ENCODE measurements around the gene MAZ. TPM values are rescaled to one million over a fixed set of nuclear protein-coding genes. Genes with fewer than 3 reads are reported as not detected.

Gene MAZ
- total and polyA plus RNA-seq, 2 of the 8 experiments (the other 6 are each of a cell fraction or from before 2014, with no cell fraction given) = 219 to 380 TPM

DNA sequence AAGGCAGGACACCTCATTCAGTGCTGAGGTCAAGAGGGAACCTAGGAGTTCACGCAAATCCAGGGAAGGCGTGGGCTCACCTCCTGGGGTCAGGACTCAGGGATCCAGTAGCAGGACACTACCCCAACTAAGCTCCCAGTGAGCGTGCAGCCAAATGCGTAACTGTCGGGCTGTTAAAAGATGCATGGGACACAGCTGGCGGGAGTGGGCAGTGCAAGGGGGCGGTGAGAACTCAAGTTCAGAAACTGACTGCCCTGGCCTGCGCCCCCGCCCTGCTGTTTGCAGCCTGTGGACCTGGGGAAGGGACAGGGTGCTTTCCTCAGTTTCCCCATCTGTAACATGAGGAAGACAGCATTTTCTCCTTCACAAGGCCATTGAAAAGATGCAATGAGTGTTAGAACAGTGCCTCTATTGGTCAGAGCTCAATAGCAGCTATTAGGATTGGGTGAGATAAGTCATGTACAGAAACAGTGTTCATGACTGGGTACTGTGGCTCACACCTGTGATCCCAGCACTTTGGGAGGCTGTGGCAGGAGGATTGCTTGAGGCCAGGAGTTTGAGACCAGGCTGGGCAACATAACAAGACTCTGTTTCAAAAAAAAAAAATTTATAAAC lies 36.5 kb downstream of the MAZ start:
- Histone ChIP-seq H2BK15ac (ENCODE audit: low read length) (no peak overlapping the region), H3K4ac (replicated peaks; ENCODE audit: insufficient read length, low read depth, low read length) (no peak overlapping the region), H4K20me1 (replicated peaks in 1 of 2; ENCODE audit: control insufficient read depth in 1 of 2, insufficient read depth in 2 of 2, low read length in 2 of 2) (no peaks in the 10 kb centered on the region), H3K4me3 (ENCODE audit: extremely low read depth in 1 of 4, insufficient read depth in 2 of 4, low read depth in 3 of 4, low read length in 4 of 4) (no peak overlapping the region), H2BK20ac (ENCODE audit: low read length) (no peak overlapping the region), H2BK12ac (ENCODE audit: low read depth, low read length) (no peak overlapping the region), H2BK120ac (replicated peaks; ENCODE audit: low read depth, low read length) (no peak overlapping the region), H3K36me3 (ENCODE audit: control insufficient read depth in 2 of 4, insufficient read depth in 4 of 4, low read length in 3 of 4) (no peaks in the 10 kb centered on the region), H3K79me2 (ENCODE audit: control insufficient read depth in 1 of 2, insufficient read depth in 2 of 2, low read length in 2 of 2) (no peaks in the 10 kb centered on the region), H2AFZ (ENCODE audit: low read length) (no peak overlapping the region), H3K27me3 (replicated peaks in 1 of 4; ENCODE audit: control insufficient read depth in 3 of 4, extremely low read depth in 1 of 4, insufficient read depth in 3 of 4, low read length in 3 of 4) (no peaks in the 10 kb centered on the region), H3K18ac (ENCODE audit: extremely low read depth, low read length) (no peak overlapping the region), H4K8ac (ENCODE audit: extremely low read depth, insufficient read depth, low read length) (no peak overlapping the region), H4K91ac (replicated peaks; ENCODE audit: insufficient read length, low read length) (no peak overlapping the region), H3K23ac (ENCODE audit: insufficient read length) (no peak overlapping the region), H2BK5ac (ENCODE audit: low read depth, low read length) (no peak overlapping the region), H3K9ac (replicated peaks in 1 of 4; ENCODE audit: extremely low read depth in 1 of 4, low read depth in 3 of 4, low read length in 3 of 4) (no peak overlapping the region), H3K56ac (replicated peaks; ENCODE audit: insufficient read length, low read depth, low read length) (no peak overlapping the region), H4K5ac (ENCODE audit: insufficient read length, low read depth, low read length) (no peak overlapping the region), H3K9me3 (ENCODE audit: insufficient read depth in 2 of 2, low read depth in 1 of 2, low read length in 1 of 2) (no peaks in the 10 kb centered on the region), H3K4me1 (replicated peaks in 1 of 4; ENCODE audit: control insufficient read depth in 3 of 4, insufficient read depth in 4 of 4, low read length in 3 of 4) (no peaks in the 10 kb centered on the region; a peak in 1 of 7 replicates), H3K79me1 (ENCODE audit: low read depth, low read length) (no peaks in the 10 kb centered on the region), H3K14ac (ENCODE audit: insufficient read length) (no peak overlapping the region), H3K4me2 (ENCODE audit: insufficient read depth in 1 of 2, low read depth in 2 of 2, low read length in 2 of 2) (no peak overlapping the region), H2AK5ac (ENCODE audit: low read depth, low read length) (0 out of 2 replicates have a peak overlapping the region, but pooled peaks have one; percentile 26), H3K27ac (ENCODE audit: low read depth, low read length) (no peak overlapping the region), H3K23me2 (ENCODE audit: low read depth, low read length) (no peaks in the 10 kb centered on the region)
- 91% methylated on average over 9 of the region's 9 CpGs; no CpG with 5 or more reads in 1 of the 2 experiments for WGBS, 2 experiments (ENCODE audit: extremely low coverage in 1 of 2, insufficient coverage in 1 of 2, insufficient read length in 1 of 2, insufficient replicate concordance in 2 of 2, low coverage in 1 of 2, low lambda C conversion rate in 2 of 2, missing lambda C conversion rate in 1 of 2)
- no peak for FAIRE-seq
- CTCF ChIA-PET (ENCODE audit: partially characterized antibody) = interaction anchor here (0.6 to 3.4 kb wide), 15 partner anchors 8 to 116 kb away, joined by 3 to 16 read pairs (median 4); partner anchors contain the start of genes MVP and PAGR1
- no peak for DNase-seq (ENCODE audit: low read depth in 1 of 2, low spot score in 2 of 2)
- peak in 1 of 3 experiments; percentile 19; a peak in 1 of 4 replicates for TF ChIP-seq CTCF (IDR thresholded peaks at IDR 0.05; ENCODE audit: control extremely low read depth in 1 of 3, insufficient read depth in 1 of 3, low read depth in 1 of 3, low read length in 3 of 3)
- TF ChIP-seq POLR2AphosphoS5 (IDR thresholded peaks at IDR 0.05; ENCODE audit: low read depth, low read length) = no peak
- no peak for TF ChIP-seq NANOG (IDR thresholded peaks at IDR 0.05; ENCODE audit: insufficient read depth, low read depth, low read length, poor library complexity, severe bottlenecking)
- no peak for TF ChIP-seq SIRT6 (IDR thresholded peaks at IDR 0.05; ENCODE audit: low read length)
- POLR2A ChIA-PET (ENCODE audit: partially characterized antibody) = interaction anchor here (0.8 to 12.7 kb wide), 5 partner anchors 10 to 163 kb away, joined by 3 to 167 read pairs (median 3); partner anchors contain the start of genes ASPHD1, MVP, PAGR1 and QPRT

Measured in H1 (cell line).